Measurements from ENCODE around the gene ZNF195. TPM values are rescaled to one million over a fixed set of nuclear protein-coding genes. Genes with fewer than 3 reads are reported as not detected.
"Not testable (repeated sequence)": the region's sequence is repeated elsewhere in the genome, so short reads cannot be mapped to it uniquely, and the experiment has no call there.

The ZNF195 gene
- total and polyA plus RNA-seq, 10 of the 15 experiments (the other 5 are each of a cell fraction or from before 2014, with no cell fraction given): 30.4 to 51.8 (median 37.8) TPM

DNA sequence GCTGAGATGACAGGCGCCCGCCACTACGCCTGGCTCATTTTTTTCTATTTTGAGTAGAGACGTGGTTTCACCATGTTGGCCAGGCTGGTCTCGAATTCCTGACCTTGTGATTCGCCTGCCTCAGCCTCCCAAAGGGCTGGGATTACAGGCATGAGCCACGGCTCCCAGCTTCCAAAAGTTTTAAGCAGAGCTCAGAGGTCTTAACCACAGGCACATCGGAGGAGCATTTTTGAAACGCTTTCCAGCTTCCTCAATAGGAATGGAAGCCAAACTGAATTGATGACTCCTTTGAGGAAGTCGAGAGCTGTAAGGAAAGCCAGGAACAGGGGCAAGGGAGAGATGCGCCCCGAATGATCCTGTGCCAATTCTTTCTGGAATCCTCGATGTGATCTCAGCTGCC, 14.5 kb upstream of the ZNF195 start:
- SMC1A ChIA-PET (ENCODE audit: uncharacterized antibody, unreplicated experiment); RAD21 ChIA-PET (ENCODE audit: unreplicated experiment): not testable (repeated sequence)

DNA sequence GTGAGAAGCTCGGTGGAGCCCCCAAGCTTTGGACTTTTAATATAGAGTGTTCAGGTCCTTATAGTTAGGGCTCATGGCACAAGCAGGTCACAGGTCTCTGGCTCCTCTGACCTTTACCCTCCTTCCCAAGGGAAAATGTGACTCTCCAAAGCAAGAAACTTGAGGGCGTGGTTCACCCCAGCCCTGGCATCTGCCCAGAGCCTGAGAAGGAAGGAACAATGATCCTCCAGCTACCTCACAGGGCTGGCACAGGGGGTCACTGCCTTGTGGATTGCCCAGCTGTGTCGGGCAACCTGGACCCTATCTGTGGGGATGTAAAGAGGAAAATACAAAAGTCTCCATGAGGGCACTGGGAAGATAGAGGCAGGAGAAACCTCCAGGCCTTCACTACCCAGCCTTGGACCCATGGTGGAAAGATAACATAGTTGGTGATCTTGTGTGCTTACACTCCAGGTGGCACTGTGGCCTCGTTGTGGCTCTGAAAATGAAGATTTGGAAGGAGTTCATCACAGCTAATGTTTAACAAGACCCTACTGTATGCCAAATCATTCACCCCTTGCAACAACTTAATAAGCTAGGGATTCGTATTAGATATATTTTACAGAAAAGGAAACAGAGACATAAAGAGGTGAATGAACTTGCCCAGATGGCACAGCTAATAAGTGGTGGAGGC, 3.8 kb upstream of the ZNF195 start:
- H3K4me1 ChIP-seq (ENCODE audit: control insufficient read depth, insufficient read depth, low read length): 0 out of 2 replicates have a peak, but pooled peaks cover 1% of the 10 kb centered on the region
- H3K27ac ChIP-seq (ENCODE audit: control insufficient read depth, insufficient read depth): no peak overlapping the region
- no peak overlapping the region for H3K4me3 ChIP-seq
- POLR2A ChIA-PET: no interaction called here
- 0 out of 4 replicates have a peak, but pooled peaks cover 0 to 1% of the 10 kb centered on the region in 2 experiments for H3K36me3 ChIP-seq (ENCODE audit: control insufficient read depth in 2 of 2, insufficient read depth in 2 of 2, low read length in 1 of 2)
- CTCF ChIA-PET: interaction anchor here (1.0 to 6.1 kb wide), 4 partner anchors 13 to 41 kb away, joined by 3 to 58 read pairs (median 4); no protein-coding TSS in a partner anchor
- RAD21 ChIA-PET (ENCODE audit: unreplicated experiment): interaction anchor here (0.9 to 1.6 kb wide), 2 partner anchors 23 to 26 kb away, joined by 4 to 8 read pairs; no protein-coding TSS in a partner anchor
- in situ Hi-C loops (cut with MboI) (no loop called here), intact Hi-C loops (cut with micrococcal nuclease; ENCODE audit: unreplicated experiment) (no loop called here)
- peaks cover 12% of the 10 kb centered on the region for H3K79me2 ChIP-seq (ENCODE audit: control insufficient read depth, insufficient read depth, low read length)
- ATAC-seq (no peak), DNase-seq (ENCODE audit: low read depth, low spot score) (no peak), FAIRE-seq (no peak)
- SMC1A ChIA-PET (ENCODE audit: uncharacterized antibody, unreplicated experiment): interaction anchor here (3.0 kb wide), 1 partner anchor 26 kb away, joined by 16 read pairs; no protein-coding TSS in a partner anchor
- no peaks in the 10 kb centered on the region for H3K27me3 ChIP-seq (replicated peaks in 1 of 2; ENCODE audit: control insufficient read depth in 2 of 2, insufficient read depth in 2 of 2, low read length in 1 of 2)
- H3K4me2 ChIP-seq (ENCODE audit: control insufficient read depth, insufficient read depth): no peak overlapping the region
- H2AFZ ChIP-seq (ENCODE audit: control insufficient read depth, low read depth, low read length): no peak overlapping the region
- 56% methylated on average over 5 of the region's 5 CpGs for WGBS (ENCODE audit: insufficient coverage, insufficient replicate concordance, low lambda C conversion rate, missing lambda C conversion rate)
- TF ChIP-seq STAT3 (IDR thresholded peaks at IDR 0.05; ENCODE audit: low read depth, low read length) (no peak), LARP7 (IDR thresholded peaks at IDR 0.05) (no peak), PML (IDR thresholded peaks at IDR 0.05; ENCODE audit: low read length) (no peak)
- TF ChIP-seq, protein P1, sequence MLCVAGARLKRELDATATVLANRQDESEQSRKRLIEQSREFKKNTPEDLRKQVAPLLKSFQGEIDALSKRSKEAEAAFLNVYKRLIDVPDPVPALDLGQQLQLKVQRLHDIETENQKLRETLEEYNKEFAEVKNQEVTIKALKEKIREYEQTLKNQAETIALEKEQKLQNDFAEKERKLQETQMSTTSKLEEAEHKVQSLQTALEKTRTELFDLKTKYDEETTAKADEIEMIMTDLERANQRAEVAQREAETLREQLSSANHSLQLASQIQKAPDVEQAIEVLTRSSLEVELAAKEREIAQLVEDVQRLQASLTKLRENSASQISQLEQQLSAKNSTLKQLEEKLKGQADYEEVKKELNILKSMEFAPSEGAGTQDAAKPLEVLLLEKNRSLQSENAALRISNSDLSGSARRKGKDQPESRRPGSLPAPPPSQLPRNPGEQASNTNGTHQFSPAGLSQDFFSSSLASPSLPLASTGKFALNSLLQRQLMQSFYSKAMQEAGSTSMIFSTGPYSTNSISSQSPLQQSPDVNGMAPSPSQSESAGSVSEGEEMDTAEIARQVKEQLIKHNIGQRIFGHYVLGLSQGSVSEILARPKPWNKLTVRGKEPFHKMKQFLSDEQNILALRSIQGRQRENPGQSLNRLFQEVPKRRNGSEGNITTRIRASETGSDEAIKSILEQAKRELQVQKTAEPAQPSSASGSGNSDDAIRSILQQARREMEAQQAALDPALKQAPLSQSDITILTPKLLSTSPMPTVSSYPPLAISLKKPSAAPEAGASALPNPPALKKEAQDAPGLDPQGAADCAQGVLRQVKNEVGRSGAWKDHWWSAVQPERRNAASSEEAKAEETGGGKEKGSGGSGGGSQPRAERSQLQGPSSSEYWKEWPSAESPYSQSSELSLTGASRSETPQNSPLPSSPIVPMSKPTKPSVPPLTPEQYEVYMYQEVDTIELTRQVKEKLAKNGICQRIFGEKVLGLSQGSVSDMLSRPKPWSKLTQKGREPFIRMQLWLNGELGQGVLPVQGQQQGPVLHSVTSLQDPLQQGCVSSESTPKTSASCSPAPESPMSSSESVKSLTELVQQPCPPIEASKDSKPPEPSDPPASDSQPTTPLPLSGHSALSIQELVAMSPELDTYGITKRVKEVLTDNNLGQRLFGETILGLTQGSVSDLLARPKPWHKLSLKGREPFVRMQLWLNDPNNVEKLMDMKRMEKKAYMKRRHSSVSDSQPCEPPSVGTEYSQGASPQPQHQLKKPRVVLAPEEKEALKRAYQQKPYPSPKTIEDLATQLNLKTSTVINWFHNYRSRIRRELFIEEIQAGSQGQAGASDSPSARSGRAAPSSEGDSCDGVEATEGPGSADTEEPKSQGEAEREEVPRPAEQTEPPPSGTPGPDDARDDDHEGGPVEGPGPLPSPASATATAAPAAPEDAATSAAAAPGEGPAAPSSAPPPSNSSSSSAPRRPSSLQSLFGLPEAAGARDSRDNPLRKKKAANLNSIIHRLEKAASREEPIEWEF (IDR thresholded peaks at IDR 0.05; ENCODE audit: insufficient replicate concordance, low read depth, low read length): no peak
- BruUV-seq (replicated peaks): no TSS peak
- H3K9ac ChIP-seq (ENCODE audit: control insufficient read depth, insufficient read depth, low read length): no peak overlapping the region
- H4K20me1 ChIP-seq (ENCODE audit: control insufficient read depth, insufficient read depth): no peaks in the 10 kb centered on the region
- H3K9me3 ChIP-seq (replicated peaks; ENCODE audit: control insufficient read depth, insufficient read depth, low read length): peaks cover 8% of the 10 kb centered on the region

More for the DNA sequence above, 14.5 kb upstream of the ZNF195 start:
- POLR2A ChIA-PET; ATAC-seq; H3K4me1 ChIP-seq (ENCODE audit: control insufficient read depth, insufficient read depth, low read length); H3K79me2 ChIP-seq (ENCODE audit: control insufficient read depth, insufficient read depth, low read length); H3K4me2 ChIP-seq (ENCODE audit: control insufficient read depth, insufficient read depth); H3K27me3 ChIP-seq (replicated peaks in 1 of 2; ENCODE audit: control insufficient read depth in 2 of 2, insufficient read depth in 2 of 2, low read length in 1 of 2); intact Hi-C loops (cut with micrococcal nuclease; ENCODE audit: unreplicated experiment); H3K4me3 ChIP-seq; H3K9ac ChIP-seq (ENCODE audit: control insufficient read depth, insufficient read depth, low read length); H4K20me1 ChIP-seq (ENCODE audit: control insufficient read depth, insufficient read depth); H3K9me3 ChIP-seq (replicated peaks; ENCODE audit: control insufficient read depth, insufficient read depth, low read length); H3K36me3 ChIP-seq (ENCODE audit: control insufficient read depth in 2 of 2, insufficient read depth in 2 of 2, low read length in 1 of 2); H2AFZ ChIP-seq (ENCODE audit: control insufficient read depth, low read depth, low read length); DNase-seq (ENCODE audit: low read depth, low spot score); BruUV-seq (replicated peaks); FAIRE-seq; H3K27ac ChIP-seq (ENCODE audit: control insufficient read depth, insufficient read depth); CTCF ChIA-PET; in situ Hi-C loops (cut with MboI): not testable (repeated sequence)
- 51% methylated on average over 11 of the region's 13 CpGs for WGBS (ENCODE audit: insufficient coverage, insufficient replicate concordance, low lambda C conversion rate, missing lambda C conversion rate)
